GM12891 (cell line): ENCODE measurements around the gene SDHC.

ENCODE experiments used
- DNase-seq: peaks from one replicate; pipeline ENCODE4 v3.0.0; 2011; ENCODE audit warnings: low spot score; ENCODE audit not compliant: insufficient read length
- FAIRE-seq: peaks from 2 replicates; lab custom pipeline; 2011; peaks lifted over from hg19 to GRCh38; lab: Jason Lieb, UNC
- PAX5 ChIP-seq: IDR thresholded peaks from 2 replicates; pipeline ENCODE4 v1.6.1; 2011; ENCODE audit warnings: low read length, moderate library complexity, mild to moderate bottlenecking; ENCODE audit not compliant: insufficient read depth, severe bottlenecking
- POLR2A ChIP-seq: IDR thresholded peaks from 2 replicates; pipeline ENCODE4 v1.6.1; 2011; ENCODE audit warnings: low read depth, low read length, control low read depth
- POLR2AphosphoS5 ChIP-seq: IDR thresholded peaks from 2 replicates; pipeline ENCODE4 v1.6.1; 2011; ENCODE audit warnings: low read depth, low read length, control low read depth
- POU2F2 ChIP-seq: IDR thresholded peaks from 2 replicates; pipeline ENCODE4 v1.6.1; 2011; ENCODE audit warnings: low read depth, mild to moderate bottlenecking, control low read depth, low read length, moderate library complexity
- SPI1 ChIP-seq: IDR thresholded peaks from 2 replicates; pipeline ENCODE4 v1.6.1; 2011; ENCODE audit warnings: low read depth, low read length, control low read depth
- TAF1 ChIP-seq: IDR thresholded peaks from 2 replicates; pipeline ENCODE4 v1.6.1; 2011; ENCODE audit warnings: low read depth, low read length, control low read depth

Gene SDHC

DNA sequence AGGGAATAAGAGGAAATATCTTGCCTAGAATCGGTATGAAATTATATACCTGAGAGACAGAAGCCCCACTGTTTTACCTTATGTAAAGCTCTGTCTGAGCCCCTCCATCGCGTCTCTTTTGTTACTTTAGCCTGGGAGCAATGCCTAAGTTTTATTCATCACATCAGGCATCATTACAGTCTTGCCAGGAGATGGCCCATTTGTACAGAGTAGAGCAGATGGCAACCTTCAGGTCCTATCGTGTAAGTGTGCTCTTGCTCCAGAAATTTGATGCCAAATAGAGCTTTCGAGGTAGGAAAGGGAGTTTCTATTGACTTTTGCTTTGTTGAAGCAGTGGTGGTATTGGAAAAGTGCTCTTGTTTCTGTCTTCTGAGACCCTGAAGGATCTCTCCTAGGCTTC is 28.6 kb downstream of the SDHC start:
- DNase-seq (no peak), FAIRE-seq (no peak)
- TF ChIP-seq SPI1 (no peak), PAX5 (no peak)

DNA sequence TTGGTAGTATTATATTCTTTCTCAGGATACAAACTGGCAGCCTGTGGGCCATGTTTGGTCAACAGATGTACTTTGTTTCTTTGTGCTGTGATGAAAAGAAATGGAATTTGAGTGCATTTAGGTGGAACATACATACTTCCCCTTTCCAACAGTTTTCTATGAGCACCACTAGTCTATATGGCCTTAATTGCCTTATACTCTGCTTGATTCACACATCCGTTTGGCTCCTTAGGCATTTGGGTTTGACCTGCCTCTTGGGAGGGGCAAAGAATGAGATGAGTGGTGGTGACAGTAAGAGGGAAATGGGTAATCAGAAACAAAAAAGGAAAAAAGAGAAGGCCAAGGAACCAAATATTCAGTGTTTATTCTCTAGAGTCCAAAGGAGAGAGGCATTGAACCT is 36.5 kb downstream of the SDHC start:
- TF ChIP-seq TAF1, result no peak
- no peak for TF ChIP-seq POLR2A
- no peak for TF ChIP-seq POU2F2
- TF ChIP-seq SPI1, result no peak
- no peak for TF ChIP-seq POLR2AphosphoS5
- no peak for TF ChIP-seq PAX5
- no peak for DNase-seq
- FAIRE-seq, result peak; percentile 51

DNA sequence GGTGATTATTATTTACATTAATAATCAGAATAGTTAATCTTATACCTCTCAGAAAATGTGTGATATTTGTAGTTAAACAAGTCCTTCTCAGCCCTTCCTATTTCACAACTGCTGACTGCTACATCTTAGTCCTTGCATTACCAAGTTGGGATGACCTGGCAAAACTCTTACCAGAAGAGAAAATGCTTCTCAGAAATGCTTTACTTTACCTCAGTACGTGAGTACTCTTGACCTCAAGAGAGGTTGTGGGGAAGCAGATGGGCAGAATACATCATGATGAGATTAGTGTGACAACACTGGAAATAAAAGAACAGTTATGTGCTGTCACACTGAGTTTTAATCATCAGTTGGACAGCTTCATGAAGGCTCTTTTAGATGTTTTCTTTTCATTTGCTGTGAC is 37.3 kb downstream of the SDHC start:
- FAIRE-seq (no peak), DNase-seq (no peak)
- no peak for TF ChIP-seq SPI1
- TF ChIP-seq PAX5, result no peak
- TF ChIP-seq POLR2A, result no peak
- no peak for TF ChIP-seq POLR2AphosphoS5
- TF ChIP-seq TAF1, result no peak
- no peak for TF ChIP-seq POU2F2

DNA sequence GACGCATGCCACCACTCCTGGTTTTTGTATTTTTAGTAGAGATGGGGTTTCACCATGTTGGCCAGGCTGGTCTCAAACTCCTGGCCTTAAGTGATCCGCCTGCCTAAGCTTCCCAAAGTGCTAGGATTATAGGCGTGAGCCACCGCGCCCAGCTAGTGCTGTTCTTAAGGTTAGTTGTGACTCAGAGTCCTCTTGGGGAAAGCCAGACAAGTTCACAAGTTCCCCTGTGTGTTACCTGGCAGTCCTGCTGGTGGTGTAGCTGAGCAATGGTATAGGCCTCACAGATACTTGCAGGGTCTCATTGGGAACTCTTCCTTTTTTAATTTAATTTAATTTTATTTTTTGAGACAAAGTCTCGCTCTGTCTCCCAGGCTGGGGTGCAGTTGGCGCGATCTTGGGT is 42.9 kb downstream of the SDHC start:
- FAIRE-seq, result peak; percentile 61
- DNase-seq, result no peak
- TF ChIP-seq PAX5 (no peak), SPI1 (no peak), POLR2A (no peak), POU2F2 (no peak), TAF1 (no peak), POLR2AphosphoS5 (no peak)

DNA sequence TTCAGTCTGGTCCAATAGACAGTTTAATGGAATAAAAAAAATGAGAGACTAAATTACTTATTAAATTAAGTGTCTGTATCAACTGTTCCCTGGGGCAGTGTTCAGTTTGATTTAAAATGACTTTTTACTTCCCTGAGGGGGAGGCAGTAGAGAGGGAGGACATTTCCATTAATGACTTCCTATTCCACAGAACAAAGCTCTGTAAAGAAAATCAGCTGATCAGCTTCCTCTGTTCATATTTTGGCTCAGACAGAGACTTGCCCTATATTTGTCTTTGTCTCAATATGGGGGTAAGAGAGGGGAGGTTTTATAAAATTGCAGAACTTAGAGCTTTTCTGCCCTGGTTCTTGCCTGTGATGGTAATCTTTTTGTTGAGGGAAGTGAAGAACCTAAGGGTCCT is 45.1 kb downstream of the SDHC start:
- no peak for TF ChIP-seq TAF1
- no peak for TF ChIP-seq POLR2AphosphoS5
- no peak for TF ChIP-seq PAX5
- TF ChIP-seq POLR2A, result no peak
- no peak for TF ChIP-seq POU2F2
- no peak for TF ChIP-seq SPI1
- DNase-seq, result no peak
- no peak for FAIRE-seq

DNA sequence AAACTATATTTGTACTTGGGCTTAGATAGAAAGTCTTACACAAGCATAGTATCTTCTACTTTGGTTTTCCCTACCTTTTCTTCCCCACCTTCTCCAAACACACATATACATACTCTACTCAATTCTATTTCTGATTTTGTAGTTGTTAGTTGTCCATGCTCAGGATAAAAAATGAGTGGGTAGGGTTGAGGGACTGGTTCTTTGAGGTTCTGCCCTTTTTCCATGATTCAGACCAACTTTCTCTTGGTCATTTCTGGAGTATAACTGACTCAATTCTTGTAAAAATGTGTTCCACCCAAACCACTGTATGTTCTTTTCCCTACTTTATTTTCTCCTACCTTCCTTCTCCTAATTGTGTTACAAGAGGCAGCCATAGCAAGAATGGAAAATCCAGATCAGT is 50.2 kb downstream of the SDHC start:
- no peak for DNase-seq
- no peak for FAIRE-seq
- TF ChIP-seq TAF1 (no peak), POU2F2 (no peak), POLR2AphosphoS5 (no peak), SPI1 (no peak), PAX5 (no peak)

DNA sequence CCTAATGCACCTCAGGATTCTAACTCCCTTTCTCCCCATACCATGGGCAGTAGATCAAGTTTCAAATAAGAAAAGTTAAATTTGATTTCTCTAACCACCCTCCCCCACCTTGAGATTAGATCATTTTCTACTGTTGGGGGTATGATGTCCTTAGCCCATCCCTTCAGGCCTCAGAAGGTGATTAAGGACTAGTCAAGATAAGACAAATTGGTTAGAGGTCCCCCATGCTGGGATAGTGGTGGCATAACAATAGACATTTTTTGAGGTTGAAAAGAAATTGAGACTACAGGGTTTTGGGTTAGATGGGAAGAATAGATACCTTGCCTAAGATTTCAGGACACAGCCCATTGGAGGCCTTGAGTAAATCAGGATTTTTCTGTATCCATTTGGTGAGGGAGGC is 51.0 kb downstream of the SDHC start:
- no peak for FAIRE-seq
- TF ChIP-seq POLR2AphosphoS5 (no peak), PAX5 (no peak), SPI1 (no peak), POU2F2 (no peak), TAF1 (no peak), POLR2A (no peak)
- DNase-seq, result no peak

DNA sequence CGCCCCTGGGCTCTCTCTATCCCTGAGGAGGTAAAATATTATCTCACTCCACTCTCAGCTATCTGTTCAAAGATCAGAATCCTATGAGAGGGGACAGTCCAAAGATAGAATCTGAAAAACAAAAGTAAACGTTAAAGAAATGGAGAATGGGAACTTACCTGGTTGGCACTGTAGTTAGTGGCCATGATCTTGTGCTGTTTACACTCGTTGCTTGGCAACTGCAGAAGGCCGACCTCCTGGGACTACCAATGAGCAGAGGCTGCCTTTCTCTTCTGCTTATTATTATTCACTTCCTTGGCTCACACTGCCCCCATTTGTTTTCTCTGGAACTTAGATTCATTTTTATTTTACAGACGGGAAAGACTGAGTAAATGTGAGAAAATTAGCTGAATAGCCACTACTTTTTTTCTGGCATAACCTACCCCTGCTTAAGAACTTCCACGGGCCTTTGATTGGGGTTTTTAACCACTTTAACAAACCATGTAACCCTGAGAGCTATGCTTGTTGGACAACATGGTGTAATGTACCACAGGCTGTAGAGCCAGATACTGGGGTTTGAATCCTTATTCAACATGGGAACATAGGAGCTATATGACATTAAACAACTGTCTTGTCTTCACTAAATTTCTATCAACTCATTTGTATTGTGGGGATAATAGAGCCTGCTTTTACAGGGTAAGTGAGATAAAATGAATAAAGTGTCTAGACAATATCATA is 53.7 kb downstream of the SDHC start, which contains the start of gene CFAP126:
Gene CFAP126, minus strand, starts transcription at position 193 of the 717 bp plus-strand sequence. Its CDS starts 8 bp downstream, at position 185.
- TF ChIP-seq SPI1, result peak; percentile 22; the same call in 1 of the 2 replicates
- TF ChIP-seq POU2F2, result no peak
- DNase-seq, result peak; percentile 67
- FAIRE-seq, result peak; percentile 94

DNA sequence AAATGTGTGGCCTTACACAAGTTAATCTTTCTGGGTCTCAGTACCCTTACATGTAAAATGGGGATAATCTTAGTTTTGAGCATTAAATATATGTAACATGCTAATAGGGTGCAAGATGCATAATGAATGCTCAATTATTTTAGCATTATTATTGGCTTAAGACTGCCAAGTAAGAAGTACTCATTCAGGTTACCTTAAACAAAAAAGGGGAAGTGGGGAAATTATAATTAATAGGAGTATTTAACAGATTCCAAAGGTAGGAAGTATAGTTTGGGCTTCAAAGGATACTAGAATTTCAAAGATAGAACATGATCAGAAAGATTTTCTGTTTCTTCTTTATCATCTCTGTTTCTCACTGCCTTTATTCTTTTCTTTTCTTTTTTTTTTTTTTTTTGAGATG is 59.3 kb downstream of the SDHC start:
- DNase-seq (no peak), FAIRE-seq (no peak)
- no peak for TF ChIP-seq POLR2A
- no peak for TF ChIP-seq PAX5
- no peak for TF ChIP-seq POU2F2
- TF ChIP-seq POLR2AphosphoS5, result no peak
- no peak for TF ChIP-seq TAF1
- TF ChIP-seq SPI1, result peak; percentile 47; the same call in 1 of the 2 replicates

DNA sequence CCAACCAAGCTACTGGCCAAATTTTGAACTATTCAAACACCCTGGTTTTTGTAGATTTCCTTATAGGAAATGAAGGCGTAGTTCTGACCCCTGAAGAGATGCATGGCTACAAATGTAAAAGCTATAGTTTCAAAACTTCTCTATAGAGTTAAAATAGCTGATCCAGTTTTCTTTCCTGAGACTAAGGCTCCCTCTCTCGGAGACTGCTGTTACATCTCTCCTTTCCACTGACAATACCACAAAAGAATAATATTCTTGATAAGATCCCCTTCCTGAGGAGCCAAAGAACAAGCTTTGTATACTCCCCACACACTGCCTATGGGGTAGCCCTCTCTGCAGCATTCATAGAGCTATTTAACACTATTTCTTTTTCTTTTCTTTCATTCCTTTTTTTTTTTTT is 60.2 kb downstream of the SDHC start:
- FAIRE-seq (peak; percentile 35), DNase-seq (no peak)

More for the DNA sequence above, 60.2 kb downstream of the SDHC start:
- TF ChIP-seq POLR2AphosphoS5 (no peak), PAX5 (no peak), TAF1 (no peak), POU2F2 (no peak), POLR2A (no peak), SPI1 (no peak)
